NCI-H2171 (cell line): Measurements from ENCODE around the gene ENAH.

ENCODE experiments used
- DNase-seq: peaks from one replicate; lab custom pipeline; 2025; lab: John Stamatoyannopoulos, UW

The ENAH gene

DNA sequence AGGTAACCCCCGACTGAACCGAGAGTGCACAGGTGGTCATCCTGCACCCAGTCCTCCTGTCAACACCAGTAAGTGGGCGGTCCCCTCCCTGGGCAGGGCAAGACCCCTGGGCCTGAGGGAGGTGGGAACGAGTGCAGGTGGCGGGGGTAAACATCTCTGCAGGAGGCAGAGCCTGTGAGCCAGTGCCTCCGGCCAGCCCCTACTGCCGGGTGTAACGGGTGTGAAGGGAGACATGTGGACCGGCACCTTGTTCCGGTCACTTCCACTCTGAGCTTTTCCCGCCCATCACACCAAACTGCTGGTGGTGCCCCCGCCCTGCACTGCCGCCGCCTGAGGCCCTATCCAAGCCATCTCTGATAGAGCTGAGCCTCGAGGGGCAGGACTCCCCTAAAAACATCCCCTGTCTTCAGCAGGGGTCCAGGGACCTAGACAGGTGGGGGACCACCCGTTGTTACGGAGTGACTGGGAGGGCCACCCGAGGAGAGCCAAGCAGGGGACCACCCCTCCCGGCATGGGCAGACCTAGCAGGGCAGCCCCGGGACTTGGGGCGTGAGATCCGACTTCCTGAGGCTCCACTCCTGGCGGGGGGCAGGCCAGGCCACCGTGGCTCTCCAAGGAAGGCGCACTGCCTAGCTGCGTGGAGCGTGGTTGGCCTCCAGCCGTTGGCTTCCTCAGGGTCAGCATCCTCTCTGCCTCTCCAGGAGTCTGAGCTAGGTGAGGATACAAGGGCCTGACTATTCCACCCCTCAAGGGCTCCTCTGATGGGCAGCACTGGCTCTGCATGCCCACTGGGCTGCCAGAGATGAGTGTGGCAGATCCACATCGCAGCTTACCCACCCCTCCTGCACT lies 181.2 kb downstream of the ENAH start:
- DNase-seq = no peak

DNA sequence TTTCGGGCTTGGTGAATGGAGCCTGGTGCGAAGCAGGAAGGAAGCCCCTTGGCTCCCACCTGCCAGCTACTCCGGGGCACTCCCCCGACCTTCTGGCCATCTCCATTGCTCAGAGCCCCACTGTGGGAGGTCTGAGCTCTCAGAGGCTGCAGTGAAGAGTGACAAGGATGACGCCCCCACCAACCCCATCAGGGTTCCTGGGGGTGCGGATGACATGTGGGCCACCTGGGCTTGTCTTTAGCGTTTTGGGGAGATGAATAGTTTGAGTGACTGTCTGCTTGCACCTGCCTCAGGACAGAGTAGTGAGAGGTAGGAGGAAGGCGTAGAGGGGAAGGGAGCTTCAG lies 181.8 kb downstream of the ENAH start:
- no peak for DNase-seq

DNA sequence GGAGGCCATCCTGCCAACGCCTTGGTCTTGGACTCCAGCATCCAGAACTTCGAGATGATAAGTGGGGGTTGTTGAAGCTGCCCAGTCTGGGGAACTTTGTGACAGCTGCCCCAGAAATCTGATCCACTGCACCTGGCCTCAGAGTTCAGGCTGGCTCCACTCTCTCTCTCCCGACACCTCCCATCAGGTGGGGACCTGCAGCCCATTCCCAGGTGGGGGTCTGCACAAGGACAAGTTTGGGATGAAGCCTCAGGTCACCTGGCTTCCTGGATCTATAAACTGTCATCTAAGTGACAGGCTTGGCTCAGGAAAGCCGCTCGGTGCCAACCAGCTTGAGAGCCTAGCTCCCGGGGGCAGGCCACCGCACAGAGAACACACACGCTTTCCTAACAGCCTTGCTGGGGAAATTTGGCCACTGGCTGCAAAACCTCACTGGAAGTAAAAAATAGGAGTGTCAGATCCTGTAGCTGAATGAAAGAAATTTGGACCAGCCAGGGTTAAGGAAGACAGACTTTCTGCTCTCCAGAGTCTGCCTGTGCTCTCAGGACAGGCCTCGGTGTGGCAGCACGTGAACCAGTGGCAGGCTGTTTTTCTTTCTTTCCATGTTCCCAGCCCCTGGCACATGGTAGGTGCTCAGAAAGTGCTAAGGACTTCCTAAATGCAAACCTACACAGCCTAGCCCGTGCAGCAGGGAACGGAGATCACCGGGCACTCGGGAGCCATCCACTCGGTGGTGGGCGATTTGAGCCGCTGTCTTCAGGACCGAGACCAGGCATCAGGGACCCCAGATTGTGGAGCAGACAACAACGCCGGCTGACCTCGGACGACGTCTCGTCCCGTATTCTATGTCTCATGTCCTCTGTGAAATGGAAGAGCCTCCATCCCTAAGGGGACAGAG lies 182.5 kb downstream of the ENAH start:
- no peak for DNase-seq

DNA sequence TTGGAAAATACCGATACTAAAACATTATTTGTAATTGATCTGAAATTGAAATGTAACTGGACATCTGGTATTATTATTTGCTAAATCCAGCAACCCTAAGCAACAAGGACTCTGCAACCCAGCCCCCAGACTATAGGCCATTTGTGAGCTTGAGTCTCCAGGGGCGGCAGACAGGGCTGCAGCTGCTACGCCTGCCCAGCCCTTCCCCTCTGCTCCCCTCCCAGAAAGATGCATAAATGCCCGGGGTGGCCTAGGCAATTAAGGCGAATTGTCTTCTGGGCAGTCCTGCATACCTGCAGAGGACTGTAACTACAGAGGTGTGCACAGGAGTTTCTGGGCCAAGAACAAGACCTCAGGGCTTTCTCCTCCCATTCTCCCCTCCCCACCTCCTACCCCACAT lies 183.9 kb downstream of the ENAH start:
- DNase-seq = no peak

DNA sequence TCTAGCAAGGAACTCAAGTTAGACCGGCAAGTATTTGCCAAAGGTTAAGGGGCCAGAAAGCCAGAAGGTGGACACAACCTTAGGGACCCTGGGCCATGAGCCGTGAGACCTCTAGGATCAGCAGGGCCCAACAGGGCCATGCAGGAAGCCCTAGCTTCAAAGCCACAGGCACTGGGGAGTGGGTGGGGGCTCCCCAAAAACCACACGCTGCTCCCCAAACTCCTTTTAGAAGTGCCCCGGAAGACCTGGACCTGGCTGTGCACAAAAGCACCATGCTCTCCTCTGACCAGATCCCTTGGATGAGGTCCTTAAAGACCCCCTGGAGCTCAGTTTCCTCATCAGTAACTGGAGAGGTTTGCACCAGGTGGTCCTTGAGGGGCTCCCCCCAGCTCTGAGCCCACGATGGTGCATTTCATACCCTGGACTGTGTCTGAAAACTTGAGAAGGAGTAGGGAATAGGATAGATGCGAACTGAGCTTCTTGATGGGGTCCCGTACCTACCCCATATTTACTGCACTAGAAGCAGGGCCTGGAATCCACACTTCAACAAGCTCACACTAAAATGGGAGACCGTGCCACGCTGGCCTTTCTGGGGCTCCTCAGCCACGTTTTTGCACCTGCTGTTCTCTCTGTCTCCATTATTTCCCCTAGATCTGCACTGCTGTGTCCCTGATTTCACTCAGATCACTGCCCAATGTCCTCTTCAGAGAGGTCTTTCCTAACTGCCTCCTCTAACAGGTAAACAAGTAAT lies 184.5 kb downstream of the ENAH start:
- no peak for DNase-seq

DNA sequence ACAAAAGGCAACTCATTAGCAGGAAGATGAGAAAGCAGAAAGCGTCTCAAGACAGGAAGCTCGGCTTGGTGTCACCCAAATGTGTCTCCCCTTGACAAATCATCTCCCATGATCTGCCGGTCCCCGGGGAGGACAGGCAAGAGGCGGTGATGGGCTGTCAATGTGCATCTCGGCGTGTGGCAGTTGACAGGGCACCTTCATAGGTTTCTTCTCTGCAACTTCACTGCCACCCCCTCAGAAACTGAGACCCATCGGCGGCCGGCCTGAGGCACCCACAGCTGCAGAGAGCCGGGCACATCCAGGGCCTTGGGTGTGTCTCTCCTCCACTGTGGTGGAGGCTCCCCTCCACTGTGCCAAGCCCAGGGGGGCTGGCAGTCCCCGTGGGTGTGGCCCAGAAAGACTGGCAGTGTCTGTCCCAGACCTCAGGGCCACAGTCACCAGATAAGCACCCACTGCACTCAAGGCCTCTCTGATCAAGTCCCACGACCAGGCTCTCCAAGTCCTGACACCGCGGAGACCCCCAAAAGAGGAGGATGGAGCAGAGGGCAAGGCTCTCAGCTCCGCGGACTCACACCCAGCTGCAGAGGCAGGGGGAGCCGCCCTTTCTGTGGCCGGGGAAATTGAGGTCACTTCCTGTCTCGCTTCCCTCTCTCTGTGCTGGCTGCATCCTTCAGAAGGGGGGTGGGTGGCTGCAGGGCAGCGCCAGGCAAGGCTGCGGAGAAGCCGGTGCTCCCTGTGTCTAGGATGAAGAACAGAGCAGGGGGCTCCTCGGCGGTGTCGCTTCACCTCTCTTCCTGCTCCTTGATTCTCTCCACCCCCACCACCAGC lies 185.5 kb downstream of the ENAH start:
- no peak for DNase-seq

DNA sequence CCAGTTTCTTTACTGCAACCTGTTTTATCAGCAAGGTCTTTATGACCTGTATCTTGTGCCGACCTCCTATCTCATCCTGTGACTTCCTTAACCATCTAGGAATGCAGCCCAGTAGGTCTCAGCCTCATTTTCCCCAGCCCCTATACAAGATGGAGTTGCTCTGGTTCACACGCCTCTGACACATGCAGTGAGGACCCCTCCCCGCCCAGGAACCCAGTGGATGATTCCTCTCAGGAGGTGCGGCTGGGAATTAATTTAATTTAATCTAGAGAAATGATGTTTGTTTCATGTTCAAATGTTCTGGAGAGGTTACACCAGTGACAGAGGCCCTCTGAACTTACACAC lies 186.1 kb downstream of the ENAH start:
- no peak for DNase-seq

DNA sequence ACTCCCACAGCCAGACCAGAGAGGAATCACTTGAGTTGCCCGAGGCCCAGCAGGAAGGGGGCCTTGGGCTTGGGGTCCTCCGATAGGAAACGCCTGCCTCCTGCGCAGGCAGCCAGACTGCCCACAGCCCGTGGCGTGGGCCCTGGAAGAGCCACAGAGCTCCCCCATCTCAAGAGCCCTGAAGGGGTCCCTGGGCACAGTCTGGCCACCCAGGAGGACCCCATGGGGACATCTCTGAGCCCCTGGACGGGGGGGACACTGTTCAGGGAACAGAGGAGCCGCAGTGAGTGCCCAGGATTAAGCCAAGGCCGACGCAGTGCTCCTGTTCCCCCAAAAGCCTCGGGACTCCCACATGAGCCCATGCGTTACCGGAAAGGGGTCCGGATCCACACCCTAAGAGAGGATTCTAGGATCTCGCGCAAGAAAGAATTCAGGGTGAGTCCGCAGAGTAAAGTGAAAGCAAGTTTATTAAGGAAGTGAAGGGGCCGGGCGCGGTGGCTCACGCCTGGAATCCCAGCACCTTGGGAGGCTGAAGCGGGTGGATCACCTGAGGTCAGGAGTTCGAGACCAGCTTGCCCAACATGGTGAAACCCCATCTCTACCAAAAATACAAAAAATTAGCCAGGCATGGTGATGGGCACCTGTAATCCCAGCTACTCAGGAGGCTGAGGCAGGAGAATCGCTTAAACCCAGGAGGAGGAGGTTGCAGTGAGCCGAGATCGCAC lies 187.0 kb downstream of the ENAH start:
- no peak for DNase-seq

DNA sequence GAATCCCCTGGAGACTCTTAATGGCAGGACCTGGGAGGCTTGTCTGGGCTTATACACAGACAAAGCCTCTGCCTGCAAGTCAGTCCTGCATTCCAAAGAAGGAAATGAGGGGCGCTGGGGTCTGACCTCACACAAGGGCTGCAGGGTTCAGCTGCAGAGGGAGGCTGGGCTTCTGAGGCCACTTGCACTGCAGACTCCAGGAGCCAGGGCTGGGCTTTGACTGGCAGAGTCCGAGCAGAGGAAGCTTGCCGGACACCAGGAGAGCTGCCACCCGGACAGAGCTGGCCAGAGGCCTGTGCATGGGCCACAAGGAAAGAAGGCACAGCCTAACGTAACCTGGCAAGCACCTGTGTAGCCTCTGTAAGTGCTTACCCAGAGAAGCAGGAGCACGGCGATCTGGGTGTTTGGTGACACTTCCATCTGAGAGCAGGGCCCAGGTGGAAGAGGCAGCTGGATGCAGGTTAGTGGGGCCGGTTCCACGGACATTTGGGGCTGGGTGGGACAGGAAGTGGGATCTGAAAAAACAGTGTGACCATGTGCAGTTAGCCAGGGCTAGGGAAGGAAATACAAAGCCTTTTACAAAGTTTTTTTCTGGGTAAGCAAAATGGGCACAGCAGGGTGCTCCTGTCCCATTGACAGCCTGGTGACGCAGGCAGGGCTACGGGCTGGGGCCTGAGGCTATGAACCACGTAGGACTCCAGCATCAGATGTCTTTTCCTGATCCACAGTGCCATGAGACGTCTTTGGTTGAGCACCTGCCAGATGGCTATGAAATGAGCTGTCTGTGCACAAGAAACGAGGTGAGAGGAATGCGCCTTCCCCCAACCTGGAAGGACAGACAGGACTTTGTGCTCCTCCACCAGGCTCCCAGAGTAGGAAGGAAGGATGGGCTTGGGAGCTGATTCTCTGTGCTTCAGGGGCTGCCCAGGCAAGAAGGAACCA lies 187.8 kb downstream of the ENAH start:
- peak; percentile 55 for DNase-seq

DNA sequence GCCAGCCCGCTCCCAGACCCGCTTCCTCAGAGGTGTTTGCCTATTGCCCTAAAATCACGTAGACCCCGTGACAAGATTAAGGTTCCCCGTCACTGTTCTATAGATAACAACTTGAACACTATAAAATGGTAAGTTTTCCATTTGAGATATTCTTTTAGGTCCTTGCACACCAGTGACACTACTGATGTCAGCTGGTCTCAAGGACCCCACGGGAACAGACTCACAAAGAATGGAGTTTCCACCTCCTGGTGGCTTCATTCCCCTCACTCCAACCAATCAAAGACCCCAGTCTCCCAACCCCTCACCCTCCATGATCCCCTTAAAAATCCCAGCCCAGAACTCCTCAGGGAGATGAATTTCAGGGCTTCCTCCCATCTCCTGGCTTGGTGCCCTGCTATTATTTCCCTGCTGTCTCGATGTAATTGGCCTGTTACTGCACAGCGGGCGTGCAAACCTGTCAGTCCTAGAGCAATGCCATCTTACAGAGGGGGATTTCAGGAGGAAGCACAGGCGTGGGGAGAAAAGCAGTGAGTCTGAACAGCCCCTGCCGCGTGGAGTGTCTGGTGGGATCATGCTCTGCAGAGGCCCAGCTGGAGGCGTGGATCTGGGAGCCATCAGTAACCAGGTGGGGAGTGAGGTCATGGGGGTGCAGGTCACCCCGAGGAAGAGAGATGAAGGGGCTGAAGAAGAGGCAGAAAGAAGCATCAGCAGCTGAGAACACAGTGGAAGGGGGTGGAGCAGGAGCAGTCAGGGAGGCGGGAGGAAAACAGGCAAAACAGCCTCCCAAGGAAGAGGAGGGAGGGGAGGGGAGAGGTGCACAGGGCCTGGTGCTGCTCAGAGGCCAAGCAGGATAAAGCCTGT lies 190.0 kb downstream of the ENAH start:
- peak; percentile 91 for DNase-seq

DNA sequence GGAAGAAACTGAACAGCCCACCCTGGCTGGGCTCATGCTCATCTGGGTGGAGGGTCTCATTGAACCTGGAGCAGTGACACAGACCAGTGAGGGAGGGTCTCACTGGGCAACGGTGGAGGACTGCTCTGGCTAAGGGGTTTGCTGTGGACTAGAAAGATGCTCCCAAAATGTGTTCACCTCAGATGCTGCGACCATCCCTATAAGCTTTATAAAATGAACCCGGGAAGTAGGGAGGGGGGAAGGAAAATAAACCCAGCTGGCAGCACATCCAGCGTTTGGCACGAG lies 190.6 kb downstream of the ENAH start:
- peak; percentile 76 for DNase-seq

DNA sequence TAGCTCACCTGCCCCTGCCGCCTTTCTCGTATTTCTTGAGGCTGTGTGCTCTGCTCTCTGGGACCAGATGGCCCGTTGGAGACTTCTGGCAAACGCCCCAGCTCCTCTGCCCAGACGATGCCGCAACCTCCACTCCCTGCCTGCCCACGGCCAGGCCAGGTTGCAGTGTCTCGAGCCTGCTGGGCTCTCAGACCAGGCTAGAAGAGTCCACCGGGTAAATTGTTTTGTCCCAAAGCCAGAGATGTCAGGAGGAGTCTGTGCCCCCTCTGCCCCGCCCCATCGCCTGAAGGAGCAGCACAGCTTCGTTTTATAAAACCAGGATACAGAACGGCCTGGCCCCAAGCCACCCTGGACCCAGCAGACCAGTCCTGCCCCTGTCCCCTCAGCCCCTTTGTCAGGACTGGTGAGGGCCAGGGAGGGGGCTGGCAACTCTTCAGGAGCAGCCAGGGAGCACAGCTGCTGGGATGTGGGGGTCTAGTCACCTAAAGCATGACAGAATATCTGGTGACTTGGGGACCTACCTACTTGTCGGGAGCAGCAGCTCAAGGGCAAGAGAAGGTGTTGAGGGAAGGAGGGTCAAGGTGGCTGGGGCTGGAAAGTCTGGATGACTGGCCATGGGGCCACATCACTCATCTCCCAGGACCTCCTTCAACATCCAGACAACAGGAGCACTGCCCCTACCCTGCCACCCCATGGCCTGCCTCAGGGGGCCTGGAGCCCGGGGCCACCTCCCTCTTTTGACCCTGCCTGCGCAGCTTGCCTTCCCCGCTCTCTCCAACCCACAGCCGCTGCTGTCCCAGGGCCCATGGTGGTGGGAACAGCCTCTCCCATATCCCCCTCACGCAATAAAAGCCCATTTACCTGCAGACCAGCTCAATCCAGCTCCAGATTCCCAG lies 191.1 kb downstream of the ENAH start:
- peak; percentile 42 for DNase-seq

DNA sequence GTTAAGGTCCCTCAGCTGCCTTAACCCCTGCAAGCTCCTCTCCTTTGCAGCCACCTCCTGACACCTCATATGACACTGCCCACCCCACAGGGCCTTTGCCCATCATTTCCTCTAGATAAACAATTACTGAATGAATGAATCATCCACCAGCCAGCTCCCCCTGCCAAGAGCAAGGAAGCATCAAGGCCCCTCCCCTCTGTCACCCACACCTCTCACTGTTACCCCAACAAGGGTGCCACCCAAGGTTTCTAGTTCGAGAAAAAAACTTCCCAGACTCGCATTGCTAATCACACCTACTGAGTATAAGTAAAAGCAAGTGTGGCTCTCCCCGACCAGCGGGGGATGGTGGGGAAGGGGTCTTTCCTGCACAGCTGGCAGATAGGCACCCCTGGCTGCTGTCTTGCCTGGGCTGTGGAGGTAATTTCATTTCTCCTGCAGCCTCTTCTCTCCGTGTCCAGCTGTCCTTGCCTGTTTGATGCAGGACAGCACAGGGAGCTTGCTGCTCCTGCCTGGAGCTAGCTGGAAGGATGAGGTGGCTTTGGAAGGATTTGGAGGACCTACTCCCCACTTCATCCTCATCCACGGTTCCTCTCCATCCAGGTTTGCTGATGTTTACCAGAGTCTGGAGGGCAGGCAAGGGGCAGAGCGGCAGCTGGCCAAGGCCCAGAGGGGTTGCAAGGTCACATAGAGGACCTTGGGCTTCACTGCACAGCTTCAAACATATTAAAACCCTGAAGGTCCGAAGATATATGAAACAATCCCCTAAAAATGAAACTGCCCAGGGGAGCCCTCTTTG lies 192.0 kb downstream of the ENAH start:
- no peak for DNase-seq

DNA sequence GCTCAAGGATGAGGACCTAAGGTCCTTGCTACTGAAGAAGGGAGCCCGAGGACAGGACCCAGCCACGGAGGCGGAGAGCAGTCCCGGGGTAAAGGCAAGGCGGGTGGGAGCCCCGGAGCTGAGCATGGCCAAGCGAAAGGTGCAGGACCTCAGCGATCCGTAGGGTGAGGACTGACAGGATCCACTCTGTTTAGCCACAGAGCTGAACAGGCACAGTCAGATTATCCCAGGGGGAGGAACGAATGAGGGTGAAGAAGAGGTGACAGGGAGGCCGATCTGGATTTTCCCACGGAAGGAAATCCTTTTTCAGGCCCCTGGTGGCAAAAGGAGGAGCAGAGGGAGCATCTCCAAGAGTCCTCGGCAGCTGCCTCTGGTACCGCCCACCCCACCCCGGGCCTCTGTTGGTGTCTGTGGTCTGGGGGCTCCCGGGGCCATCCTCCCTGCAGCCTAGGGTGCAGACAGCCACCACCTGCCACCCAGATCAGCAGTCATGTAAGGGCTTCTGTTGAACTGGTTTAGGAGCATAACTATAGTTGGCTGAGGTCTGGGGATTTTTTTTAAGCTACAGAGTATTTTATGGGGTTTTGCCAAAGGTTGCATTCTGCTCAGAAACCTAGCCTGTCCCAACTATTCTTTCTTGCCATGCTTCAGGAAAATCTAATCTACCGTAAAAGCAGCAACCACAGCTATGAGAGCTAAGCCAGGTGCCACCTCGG lies 192.7 kb downstream of the ENAH start:
- DNase-seq = no peak

DNA sequence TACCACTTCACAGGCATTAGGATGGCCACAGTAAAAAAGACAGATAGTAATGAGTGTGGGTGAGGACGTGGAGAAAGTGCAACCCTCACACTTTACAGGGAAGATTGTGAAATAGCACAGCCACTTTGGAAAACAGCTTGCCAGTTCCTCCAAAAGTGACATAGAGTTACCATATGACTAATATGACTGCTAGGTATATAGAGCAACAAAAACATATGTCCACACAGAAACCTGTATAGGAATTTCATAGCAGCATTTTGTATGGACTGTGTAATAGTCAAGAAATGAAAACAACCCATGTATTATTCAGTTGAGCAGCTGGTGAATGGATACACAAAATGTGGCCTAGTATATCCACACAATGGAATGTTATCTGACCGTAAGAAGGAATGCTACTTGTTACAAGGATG lies 194.7 kb downstream of the ENAH start:
- no peak for DNase-seq

DNA sequence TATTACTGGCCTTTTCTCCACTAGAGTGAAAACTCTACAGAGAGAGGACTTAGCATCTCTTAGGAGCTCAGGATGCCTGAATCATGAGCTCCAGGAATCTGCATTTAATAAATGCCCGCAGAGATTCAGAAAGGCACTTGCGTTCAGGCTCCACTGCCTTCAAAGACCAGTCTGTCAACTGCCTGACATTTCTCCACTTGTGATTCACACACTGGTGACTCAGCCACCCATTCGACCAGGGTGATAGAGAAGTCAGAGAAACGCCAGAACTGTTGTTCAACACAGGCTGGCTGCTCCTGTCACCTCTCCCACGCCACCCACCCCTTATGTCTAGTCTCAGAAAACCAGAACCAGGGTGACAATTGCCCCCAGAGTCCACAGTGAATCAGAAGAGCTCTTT lies 198.2 kb downstream of the ENAH start:
- DNase-seq = no peak
